Ascending aorta (tissue), 2 donors: ENCODE results near the gene CFTR. TPM values are rescaled to one million over a fixed set of nuclear protein-coding genes. Genes with fewer than 3 reads are reported as not detected.

Source experiments
- DNase-seq, 2 donors: peaks; one replicate each; pipeline ENCODE4 v3.0.0-alpha.2; 2019; ENCODE audit warnings: low spot score in 2 of 2
- H3K27ac ChIP-seq, 2 donors: fragments of 200-600 bp; sonication (generic); one replicate each; pipeline ENCODE4 v1.5.1; 2016 to 2017; ENCODE audit warnings: mild to moderate bottlenecking in 1 of 2
- H3K27me3 ChIP-seq: fragments of 200-600 bp; sonication (generic); one replicate; pipeline ENCODE4 v1.5.1; 2017
- H3K36me3 ChIP-seq, 2 donors: fragments of 200-600 bp; sonication (generic); one replicate each; pipeline ENCODE4 v1.5.1; 2016
- H3K4me1 ChIP-seq, 2 donors: fragments of 200-600 bp; sonication (generic); one replicate each; pipeline ENCODE4 v1.5.1; 2016 to 2017; ENCODE audit warnings: mild to moderate bottlenecking in 1 of 2
- H3K4me3 ChIP-seq, 2 donors: fragments of 200-600 bp; sonication (generic); one replicate each; pipeline ENCODE4 v1.5.1; 2016 to 2017; ENCODE audit warnings: mild to moderate bottlenecking in 1 of 2
- H3K9me3 ChIP-seq, 2 donors: fragments of 200-600 bp; sonication (generic); one replicate each; pipeline ENCODE4 v1.5.1; 2016
- intact Hi-C: fragments of 100-400 bp; cut with DNase I; formaldehyde crosslinking; loops from one replicate; pipeline ENCODE4 v1.15.1; 2023
- total RNA-seq: library from RNA; depleted of rRNA; stranded (reverse); fragments of >200 nt; gene quantifications from one replicate; pipeline ENCODE4 v1.1.0, GENCODE V29; 2016
- TF ChIP-seq, protein P1 (sequence below), 3 experiments: fragments of 200-600 bp in 2 of 3; fragments of 450-650 bp in 1 of 3; sonication (generic) in 2 of 3; IDR thresholded peaks; one replicate each; pipeline ENCODE4 v1.5.1; 2016 to 2019; ENCODE audit warnings: antibody characterized with exemption in 3 of 3, mild to moderate bottlenecking in 1 of 3, moderate library complexity in 1 of 3

Gene CFTR
- total RNA-seq, 1 donor from 2014 or later: 0.21 TPM

DNA sequence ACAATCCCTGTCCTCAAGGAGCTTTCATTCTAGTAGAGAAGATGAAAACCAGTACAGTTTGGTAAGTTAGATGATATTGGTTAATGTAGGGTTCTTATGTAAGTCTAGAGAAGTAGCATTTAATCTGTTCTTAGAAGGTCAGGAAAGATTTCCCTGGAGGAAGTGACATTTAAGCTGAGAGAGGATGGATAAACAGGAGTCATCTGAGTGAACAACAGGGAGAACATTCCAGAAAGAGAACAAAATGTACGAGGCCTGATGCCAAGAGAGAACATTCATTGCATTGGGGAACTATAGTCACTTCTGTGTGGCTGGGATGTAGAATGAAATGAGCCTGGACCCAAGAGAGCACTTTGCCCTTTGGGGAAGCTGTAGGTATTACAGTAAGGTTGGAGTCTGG is 88.0 kb downstream of the CFTR start:
- no peaks in the 10 kb centered on the region for H3K9me3 ChIP-seq
- DNase-seq: no peak
- no peak overlapping the region for H3K27ac ChIP-seq
- H3K36me3 ChIP-seq: no peaks in the 10 kb centered on the region
- H3K4me3 ChIP-seq: no peak overlapping the region
- no peaks in the 10 kb centered on the region for H3K27me3 ChIP-seq
- intact Hi-C loops: no loop called here
- TF ChIP-seq, protein P1, sequence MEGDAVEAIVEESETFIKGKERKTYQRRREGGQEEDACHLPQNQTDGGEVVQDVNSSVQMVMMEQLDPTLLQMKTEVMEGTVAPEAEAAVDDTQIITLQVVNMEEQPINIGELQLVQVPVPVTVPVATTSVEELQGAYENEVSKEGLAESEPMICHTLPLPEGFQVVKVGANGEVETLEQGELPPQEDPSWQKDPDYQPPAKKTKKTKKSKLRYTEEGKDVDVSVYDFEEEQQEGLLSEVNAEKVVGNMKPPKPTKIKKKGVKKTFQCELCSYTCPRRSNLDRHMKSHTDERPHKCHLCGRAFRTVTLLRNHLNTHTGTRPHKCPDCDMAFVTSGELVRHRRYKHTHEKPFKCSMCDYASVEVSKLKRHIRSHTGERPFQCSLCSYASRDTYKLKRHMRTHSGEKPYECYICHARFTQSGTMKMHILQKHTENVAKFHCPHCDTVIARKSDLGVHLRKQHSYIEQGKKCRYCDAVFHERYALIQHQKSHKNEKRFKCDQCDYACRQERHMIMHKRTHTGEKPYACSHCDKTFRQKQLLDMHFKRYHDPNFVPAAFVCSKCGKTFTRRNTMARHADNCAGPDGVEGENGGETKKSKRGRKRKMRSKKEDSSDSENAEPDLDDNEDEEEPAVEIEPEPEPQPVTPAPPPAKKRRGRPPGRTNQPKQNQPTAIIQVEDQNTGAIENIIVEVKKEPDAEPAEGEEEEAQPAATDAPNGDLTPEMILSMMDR (IDR thresholded peaks at IDR 0.05): no peak
- H3K4me1 ChIP-seq: no peaks in the 10 kb centered on the region

- DNase-seq: no peak
- H3K9me3 ChIP-seq: no peaks in the 10 kb centered on the region
- no peaks in the 10 kb centered on the region for H3K4me1 ChIP-seq
- H3K4me3 ChIP-seq: no peak overlapping the region
- no peaks in the 10 kb centered on the region for H3K36me3 ChIP-seq
- TF ChIP-seq, protein P1 (IDR thresholded peaks at IDR 0.05): no peak
- intact Hi-C loops: no loop called here
- H3K27ac ChIP-seq: no peak overlapping the region
- H3K27me3 ChIP-seq: no peaks in the 10 kb centered on the region
Measured at GRCh38 chr7:117572856-117573620, 93.2 kb downstream of the CFTR start.

GRCh38 chr7:117581424-117581823 is 101.6 kb downstream of the CFTR start:
- no peaks in the 10 kb centered on the region for H3K36me3 ChIP-seq
- H3K27me3 ChIP-seq: no peaks in the 10 kb centered on the region
- H3K4me3 ChIP-seq: no peak overlapping the region
- TF ChIP-seq, protein P1 (IDR thresholded peaks at IDR 0.05): no peak
- DNase-seq: no peak
- H3K4me1 ChIP-seq: no peaks in the 10 kb centered on the region
- H3K9me3 ChIP-seq: no peaks in the 10 kb centered on the region
- peak overlapping the region in 1 of 2 donors; percentile 5 for H3K27ac ChIP-seq
- intact Hi-C loops: no loop called here

GRCh38 chr7:117582219-117582704 is 102.4 kb downstream of the CFTR start:
- Histone ChIP-seq H3K4me3 (no peak overlapping the region), H3K9me3 (no peaks in the 10 kb centered on the region), H3K27me3 (no peaks in the 10 kb centered on the region), H3K36me3 (no peaks in the 10 kb centered on the region), H3K27ac (peak overlapping the region; percentile 5 to 12), H3K4me1 (no peaks in the 10 kb centered on the region)
- TF ChIP-seq, protein P1 (IDR thresholded peaks at IDR 0.05): no peak
- DNase-seq: peak in 1 of 2 donors; percentile 78
- intact Hi-C loops: no loop called here

DNA sequence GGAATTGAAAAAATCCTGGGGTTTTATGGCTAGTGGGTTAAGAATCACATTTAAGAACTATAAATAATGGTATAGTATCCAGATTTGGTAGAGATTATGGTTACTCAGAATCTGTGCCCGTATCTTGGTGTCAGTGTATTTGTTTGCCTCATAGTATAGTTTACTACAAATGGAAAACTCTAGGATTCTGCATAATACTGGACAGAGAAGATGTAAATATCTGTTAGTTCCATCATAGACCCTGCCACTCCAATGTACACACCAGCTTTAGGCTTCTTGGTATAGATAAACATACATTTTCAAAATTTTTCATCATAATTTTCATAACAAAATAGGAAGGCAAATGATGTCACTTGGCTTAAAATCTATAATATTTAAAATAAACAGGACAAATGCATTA is 108.1 kb downstream of the CFTR start:
- Histone ChIP-seq H3K36me3 (no peaks in the 10 kb centered on the region), H3K9me3 (no peaks in the 10 kb centered on the region), H3K4me3 (no peak overlapping the region), H3K27ac (no peak overlapping the region), H3K27me3 (no peaks in the 10 kb centered on the region), H3K4me1 (no peaks in the 10 kb centered on the region)
- TF ChIP-seq, protein P1 (IDR thresholded peaks at IDR 0.05): no peak
- intact Hi-C loops: no loop called here
- DNase-seq: no peak
